Osteoblast (primary cell): ENCODE data around the gene SMARCA2. TPM values are rescaled to one million over a fixed set of nuclear protein-coding genes. Genes with fewer than 3 reads are reported as not detected.

Source experiments
- DNase-seq: peaks from one replicate; pipeline ENCODE4 v3.0.0; 2011; ENCODE audit warnings: low spot score, mixed read lengths; ENCODE audit not compliant: insufficient read length; ENCODE audit errors: missing footprints
- H2AFZ ChIP-seq: 2 replicates; pipeline ENCODE4 v1.6.0; 2011; ENCODE audit warnings: mild to moderate bottlenecking, low read length
- H3K27ac ChIP-seq: 2 replicates; pipeline ENCODE4 v1.5.1; 2011; ENCODE audit warnings: mild to moderate bottlenecking, low read depth, low read length, moderate library complexity
- H3K27me3 ChIP-seq: 2 replicates; pipeline ENCODE4 v1.6.0; 2012; ENCODE audit warnings: mild to moderate bottlenecking, control low read depth, inconsistent platforms, low read length, moderate library complexity; ENCODE audit not compliant: insufficient read depth
- H3K36me3 ChIP-seq: 2 replicates; pipeline ENCODE4 v1.5.1; 2011; ENCODE audit warnings: mild to moderate bottlenecking, low read length, control low read depth, moderate library complexity; ENCODE audit not compliant: insufficient read depth
- H3K4me1 ChIP-seq: 2 replicates; pipeline ENCODE4 v1.5.1; 2011; ENCODE audit warnings: mild to moderate bottlenecking, low read length, control low read depth, moderate library complexity; ENCODE audit not compliant: insufficient read depth
- H3K4me2 ChIP-seq: 2 replicates; pipeline ENCODE4 v1.6.0; 2011; ENCODE audit warnings: mild to moderate bottlenecking, low read length; ENCODE audit not compliant: insufficient read depth
- H3K4me3 ChIP-seq: fragments of 200-600 bp; sonication (generic); 3 replicates; pipeline ENCODE4 v1.5.1; 2012; ENCODE audit warnings: mild to moderate bottlenecking, low read length, inconsistent platforms; ENCODE audit not compliant: insufficient read depth
- H3K79me2 ChIP-seq: 2 replicates; pipeline ENCODE4 v1.6.0; 2012; ENCODE audit warnings: mild to moderate bottlenecking, low read length, control low read depth, inconsistent platforms; ENCODE audit not compliant: insufficient read depth
- H3K9me3 ChIP-seq: 2 replicates; pipeline ENCODE4 v1.5.1; 2011; ENCODE audit warnings: low read depth, low read length, control low read depth
- H4K20me1 ChIP-seq: 2 replicates; pipeline ENCODE4 v1.6.0; 2012; ENCODE audit warnings: mild to moderate bottlenecking, low read length, control low read depth; ENCODE audit not compliant: insufficient read depth
- CTCF ChIP-seq: IDR thresholded peaks from 2 replicates; pipeline ENCODE4 v1.5.1; 2011; ENCODE audit warnings: mild to moderate bottlenecking, low read depth, low read length, moderate library complexity; ENCODE audit errors: extremely low read depth
- total RNA-seq: library from RNA; depleted of rRNA; stranded (reverse); fragments of >200 nt; gene quantifications from 2 replicates; pipeline ENCODE4 v1.2.3, GENCODE V29; 2012

The SMARCA2 gene
- total RNA-seq, 1 donor: 101 TPM

- no peak overlapping the region for H3K4me3 ChIP-seq
- H3K27me3 ChIP-seq: no peaks in the 10 kb centered on the region
- H3K4me1 ChIP-seq: peaks cover 17% of the 10 kb centered on the region
- no peak overlapping the region for H2AFZ ChIP-seq
- peak overlapping the region; percentile 44 for H3K27ac ChIP-seq
- H3K36me3 ChIP-seq: no peaks in the 10 kb centered on the region
- no peaks in the 10 kb centered on the region for H3K9me3 ChIP-seq
- H3K4me2 ChIP-seq: peak overlapping the region; percentile 55
- no peaks in the 10 kb centered on the region for H3K79me2 ChIP-seq
- DNase-seq: no peak
- H4K20me1 ChIP-seq: no peaks in the 10 kb centered on the region
- TF ChIP-seq CTCF: no peak
Measured at GRCh38 chr9:1980387-1980786, 34.8 kb upstream of the SMARCA2 start.

DNA sequence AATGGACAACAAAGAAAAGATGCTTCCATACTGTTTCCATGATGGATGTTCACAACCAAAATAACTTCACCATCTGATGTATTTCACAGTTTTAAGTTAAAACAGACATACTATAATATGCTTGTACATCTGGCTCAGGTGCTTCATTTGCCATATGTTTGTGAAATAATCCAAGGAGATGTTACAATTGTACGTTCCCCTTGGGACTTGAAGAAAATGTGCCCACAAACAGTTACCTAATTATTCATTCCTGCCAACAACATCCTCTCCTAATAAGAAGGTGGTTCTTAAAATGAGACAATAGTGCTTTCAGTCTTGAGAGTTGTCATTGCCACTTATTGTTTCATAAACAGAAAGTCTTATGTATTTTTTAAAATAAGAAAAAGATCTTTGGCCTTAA is 33.1 kb upstream of the SMARCA2 start:
- Histone ChIP-seq H4K20me1 (no peaks in the 10 kb centered on the region), H3K4me1 (peaks cover 17% of the 10 kb centered on the region), H2AFZ (no peak overlapping the region), H3K4me3 (no peak overlapping the region), H3K27me3 (no peaks in the 10 kb centered on the region), H3K9me3 (no peaks in the 10 kb centered on the region), H3K79me2 (no peaks in the 10 kb centered on the region), H3K4me2 (no peak overlapping the region), H3K27ac (no peak overlapping the region), H3K36me3 (no peaks in the 10 kb centered on the region)
- no peak for TF ChIP-seq CTCF
- DNase-seq: no peak

GRCh38 chr9:1986341-1986740 is 28.8 kb upstream of the SMARCA2 start:
- Histone ChIP-seq H3K4me1 (no peaks in the 10 kb centered on the region), H3K4me3 (no peak overlapping the region), H2AFZ (no peak overlapping the region), H3K79me2 (no peaks in the 10 kb centered on the region), H3K27ac (no peak overlapping the region), H3K36me3 (no peaks in the 10 kb centered on the region), H3K9me3 (no peaks in the 10 kb centered on the region), H3K27me3 (no peaks in the 10 kb centered on the region), H3K4me2 (no peak overlapping the region), H4K20me1 (no peaks in the 10 kb centered on the region)
- DNase-seq: no peak
- no peak for TF ChIP-seq CTCF

DNA sequence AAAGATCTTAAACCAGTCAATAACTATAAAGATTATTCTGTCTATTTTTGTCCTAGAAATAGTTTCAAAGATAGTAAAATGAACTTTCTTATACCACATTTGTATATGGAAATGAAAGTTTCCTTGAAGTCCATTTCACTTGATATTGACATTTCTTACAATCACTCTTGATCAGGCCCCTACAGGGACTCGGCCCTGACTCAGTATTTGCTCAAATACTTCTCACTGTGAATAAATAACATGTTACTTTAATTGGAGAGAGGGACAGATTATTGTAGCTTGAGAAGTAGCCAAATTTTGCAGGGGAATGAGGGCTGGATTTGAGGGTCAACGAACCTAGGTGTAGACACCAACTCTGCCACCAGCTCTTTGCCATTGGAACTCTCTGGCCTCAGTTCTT is 25.6 kb upstream of the SMARCA2 start:
- Histone ChIP-seq H2AFZ (no peak overlapping the region), H3K9me3 (no peaks in the 10 kb centered on the region), H3K4me3 (no peak overlapping the region), H3K27me3 (peaks cover 2% of the 10 kb centered on the region), H3K4me1 (no peaks in the 10 kb centered on the region), H3K36me3 (no peaks in the 10 kb centered on the region), H4K20me1 (no peaks in the 10 kb centered on the region), H3K27ac (no peak overlapping the region), H3K79me2 (no peaks in the 10 kb centered on the region), H3K4me2 (no peak overlapping the region)
- no peak for DNase-seq
- no peak for TF ChIP-seq CTCF
